GM18873 (cell line): ENCODE measurements around the gene RNU7-1.

ENCODE experiments used
- ATAC-seq: cut with Tn5 transposase; IDR thresholded peaks from one replicate; pipeline ENCODE4 v1.9.1; 2021; ENCODE audit warnings: mild to moderate bottlenecking, moderate library complexity, moderate number of reproducible peaks; ENCODE audit not compliant: unreplicated experiment, low FRiP score

The RNU7-1 gene

GRCh38 chr12:6936636-6937480 lies 6.8 kb upstream of the RNU7-1 start:
- ATAC-seq, result no peak

- peak; percentile 83 for ATAC-seq
Measured at GRCh38 chr12:6937481-6938352, 5.9 kb upstream of the RNU7-1 start.

GRCh38 chr12:6938353-6939190 lies 5.0 kb upstream of the RNU7-1 start:
- no peak for ATAC-seq

GRCh38 chr12:6939191-6939540 lies 4.5 kb upstream of the RNU7-1 start:
- no peak for ATAC-seq

- ATAC-seq, result no peak
Measured at GRCh38 chr12:6941267-6941666, 2.3 kb upstream of the RNU7-1 start.

GRCh38 chr12:6941782-6942181 lies 1.8 kb upstream of the RNU7-1 start:
- no peak for ATAC-seq

GRCh38 chr12:6942331-6942665 lies 1.3 kb upstream of the RNU7-1 start:
- no peak for ATAC-seq

- ATAC-seq, result peak; percentile 7
Measured at GRCh38 chr12:6943389-6943721, 261 bp upstream of the RNU7-1 start.

- ATAC-seq, result peak; percentile 25
Measured at GRCh38 chr12:6944381-6945186, 968 bp downstream of the RNU7-1 start.

GRCh38 chr12:6945613-6946012 lies 2.0 kb downstream of the RNU7-1 start:
- no peak for ATAC-seq

- no peak for ATAC-seq
Measured at GRCh38 chr12:6946033-6946919, 2.7 kb downstream of the RNU7-1 start.

GRCh38 chr12:6946920-6947374 lies 3.3 kb downstream of the RNU7-1 start:
- no peak for ATAC-seq

- ATAC-seq, result no peak
Measured at GRCh38 chr12:6947615-6948014, 4.0 kb downstream of the RNU7-1 start.

GRCh38 chr12:6948873-6949594 lies 5.4 kb downstream of the RNU7-1 start:
- no peak for ATAC-seq

- ATAC-seq, result no peak
Measured at GRCh38 chr12:6950401-6950801, 6.8 kb downstream of the RNU7-1 start.

GRCh38 chr12:6950811-6951540 lies 7.4 kb downstream of the RNU7-1 start, which contains the start of gene PTPN6:
Gene PTPN6 (plus strand): TSS chr12:6951356. CDS start chr12:6951513, 157 bp downstream.
- ATAC-seq, result no peak

- ATAC-seq, result no peak
Measured at GRCh38 chr12:6951551-6952120, 8.0 kb downstream of the RNU7-1 start.
